GM12892 (cell line): ENCODE data around the gene CTDSPL2.

Experiments
- POLR2A ChIP-seq: IDR thresholded peaks from 2 replicates; pipeline ENCODE4 v1.6.1; 2011; ENCODE audit warnings: low read depth, low read length, control low read depth
- TAF1 ChIP-seq: IDR thresholded peaks from 2 replicates; pipeline ENCODE4 v1.6.1; 2011; ENCODE audit warnings: low read depth, mild to moderate bottlenecking, control low read depth, low read length, borderline replicate concordance

GRCh38 chr15:44536962-44537734, 109.7 kb downstream of the CTDSPL2 start, which contains the start of gene EIF3J:
- TF ChIP-seq TAF1 (peak; percentile 85), POLR2A (peak; percentile 94)
